Measurements from ENCODE around the gene FILIP1L.

GRCh38 chr3:99803297-99803696 lies 311.0 kb downstream of the FILIP1L start:
- TF ChIP-seq CTCF (IDR thresholded peaks at IDR 0.05) (no peak), SMC3 (IDR thresholded peaks at IDR 0.05; ENCODE audit: low read depth, low read length) (no peak), REST (IDR thresholded peaks at IDR 0.05; ENCODE audit: low read depth, low read length) (no peak), EP300 (IDR thresholded peaks at IDR 0.05; ENCODE audit: borderline replicate concordance in 1 of 2, low read depth in 1 of 2, low read length in 1 of 2) (no peak), ZBTB33 (IDR thresholded peaks at IDR 0.05; ENCODE audit: borderline replicate concordance, low read depth) (no peak), MAX (IDR thresholded peaks at IDR 0.05; ENCODE audit: low read depth) (no peak), FOSL2 (IDR thresholded peaks at IDR 0.05; ENCODE audit: borderline replicate concordance, low read depth) (no peak), MXI1 (IDR thresholded peaks at IDR 0.05; ENCODE audit: low read depth, low read length) (no peak), SIN3A (IDR thresholded peaks at IDR 0.05; ENCODE audit: borderline replicate concordance, low read depth, low read length) (no peak), POLR2AphosphoS5 (IDR thresholded peaks at IDR 0.05; ENCODE audit: low read depth, low read length) (no peak), YY1 (IDR thresholded peaks at IDR 0.05; ENCODE audit: low read depth) (no peak), GATA2 (CRISPR knock-in tag; IDR thresholded peaks at IDR 0.05) (no peak), RCOR1 (IDR thresholded peaks at IDR 0.05; ENCODE audit: low read length) (no peak), FOXM1 (IDR thresholded peaks at IDR 0.05; ENCODE audit: low read depth) (no peak)

Data from SK-N-SH (cell line).